ENCODE results near the gene MDN1. TPM values are rescaled to one million over a fixed set of nuclear protein-coding genes. Genes with fewer than 3 reads are reported as not detected.
"Not testable (repeated sequence)": the region's sequence is repeated elsewhere in the genome, so short reads cannot be mapped to it uniquely, and the experiment has no call there.

Gene MDN1
- total RNA-seq, 1 donor = 21.4 TPM

DNA sequence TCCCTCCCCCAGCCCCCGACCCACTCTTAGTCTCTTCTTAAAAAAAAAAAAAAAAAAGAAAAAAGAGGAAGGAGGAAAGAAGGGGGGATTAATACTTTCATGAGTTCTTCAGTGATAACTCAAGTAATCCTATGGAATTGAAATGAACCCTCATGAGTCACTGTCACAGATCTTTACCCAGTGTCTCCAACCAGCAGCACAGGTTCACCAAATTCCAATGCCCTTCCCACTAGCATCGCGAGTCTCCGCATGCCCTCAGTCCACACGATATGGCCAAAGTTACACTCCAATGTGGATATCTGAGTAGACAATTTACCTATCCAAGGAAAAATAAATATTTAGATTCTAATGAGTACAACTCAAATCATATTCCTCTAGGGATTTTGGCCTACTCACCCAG is 74.5 kb downstream of the MDN1 start:
- no peak for DNase-seq (ENCODE audit: insufficient read length, low spot score, missing footprints)
- TF ChIP-seq, protein P1, sequence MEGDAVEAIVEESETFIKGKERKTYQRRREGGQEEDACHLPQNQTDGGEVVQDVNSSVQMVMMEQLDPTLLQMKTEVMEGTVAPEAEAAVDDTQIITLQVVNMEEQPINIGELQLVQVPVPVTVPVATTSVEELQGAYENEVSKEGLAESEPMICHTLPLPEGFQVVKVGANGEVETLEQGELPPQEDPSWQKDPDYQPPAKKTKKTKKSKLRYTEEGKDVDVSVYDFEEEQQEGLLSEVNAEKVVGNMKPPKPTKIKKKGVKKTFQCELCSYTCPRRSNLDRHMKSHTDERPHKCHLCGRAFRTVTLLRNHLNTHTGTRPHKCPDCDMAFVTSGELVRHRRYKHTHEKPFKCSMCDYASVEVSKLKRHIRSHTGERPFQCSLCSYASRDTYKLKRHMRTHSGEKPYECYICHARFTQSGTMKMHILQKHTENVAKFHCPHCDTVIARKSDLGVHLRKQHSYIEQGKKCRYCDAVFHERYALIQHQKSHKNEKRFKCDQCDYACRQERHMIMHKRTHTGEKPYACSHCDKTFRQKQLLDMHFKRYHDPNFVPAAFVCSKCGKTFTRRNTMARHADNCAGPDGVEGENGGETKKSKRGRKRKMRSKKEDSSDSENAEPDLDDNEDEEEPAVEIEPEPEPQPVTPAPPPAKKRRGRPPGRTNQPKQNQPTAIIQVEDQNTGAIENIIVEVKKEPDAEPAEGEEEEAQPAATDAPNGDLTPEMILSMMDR (IDR thresholded peaks at IDR 0.05; ENCODE audit: extremely low read depth, low read depth, low read length) = no peak
- no peak overlapping the region for H3K4me3 ChIP-seq (ENCODE audit: insufficient read depth, low read length)
- peaks cover 24% of the 10 kb centered on the region for H3K36me3 ChIP-seq (ENCODE audit: insufficient read depth, low read length)
- H3K9me3 ChIP-seq (ENCODE audit: low read depth, low read length) = no peaks in the 10 kb centered on the region
- H3K4me1 ChIP-seq (ENCODE audit: insufficient read depth, low read length) = no peaks in the 10 kb centered on the region
- H3K27me3 ChIP-seq (ENCODE audit: insufficient read depth, low read length) = no peaks in the 10 kb centered on the region
- no peaks in the 10 kb centered on the region for H3K79me2 ChIP-seq (ENCODE audit: insufficient read depth, low read length)
- no peak overlapping the region for H3K4me2 ChIP-seq (ENCODE audit: insufficient read depth, low read length)
- no peak overlapping the region for H3K27ac ChIP-seq (ENCODE audit: low read depth, low read length)
- no peak overlapping the region for H2AFZ ChIP-seq (ENCODE audit: low read length)
- H4K20me1 ChIP-seq (ENCODE audit: insufficient read depth, low read length) = no peaks in the 10 kb centered on the region

DNA sequence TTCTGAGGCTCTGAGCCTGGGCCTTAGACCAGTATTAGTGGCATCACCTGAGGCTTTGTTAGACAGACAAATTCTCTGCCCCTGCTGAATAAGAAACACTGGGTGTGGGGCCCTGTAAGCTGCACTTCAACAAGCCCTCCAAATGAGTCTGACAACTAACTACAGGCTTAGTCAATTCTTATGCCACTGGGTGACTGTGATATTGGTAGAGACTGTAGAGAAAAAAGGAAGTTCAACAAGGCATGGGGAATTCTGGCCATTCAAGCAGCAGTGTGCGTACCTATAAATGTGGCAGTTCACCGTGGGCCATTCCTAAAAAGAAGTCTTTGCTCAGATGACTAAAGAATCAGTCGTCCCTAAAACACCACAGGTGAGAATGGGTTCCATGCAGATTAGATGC is 82.7 kb downstream of the MDN1 start:
- H3K27ac ChIP-seq (ENCODE audit: low read depth, low read length) = no peak overlapping the region
- H3K4me1 ChIP-seq (ENCODE audit: insufficient read depth, low read length) = no peaks in the 10 kb centered on the region
- no peaks in the 10 kb centered on the region for H3K27me3 ChIP-seq (ENCODE audit: insufficient read depth, low read length)
- no peaks in the 10 kb centered on the region for H4K20me1 ChIP-seq (ENCODE audit: insufficient read depth, low read length)
- no peak overlapping the region for H3K4me3 ChIP-seq (ENCODE audit: insufficient read depth, low read length)
- no peak overlapping the region for H2AFZ ChIP-seq (ENCODE audit: low read length)
- H3K79me2 ChIP-seq (ENCODE audit: insufficient read depth, low read length) = no peaks in the 10 kb centered on the region
- TF ChIP-seq, protein P1 (IDR thresholded peaks at IDR 0.05; ENCODE audit: extremely low read depth, low read depth, low read length) = no peak
- DNase-seq (ENCODE audit: insufficient read length, low spot score, missing footprints) = no peak
- peaks cover 20% of the 10 kb centered on the region for H3K36me3 ChIP-seq (ENCODE audit: insufficient read depth, low read length)
- no peak overlapping the region for H3K4me2 ChIP-seq (ENCODE audit: insufficient read depth, low read length)
- no peaks in the 10 kb centered on the region for H3K9me3 ChIP-seq (ENCODE audit: low read depth, low read length)

DNA sequence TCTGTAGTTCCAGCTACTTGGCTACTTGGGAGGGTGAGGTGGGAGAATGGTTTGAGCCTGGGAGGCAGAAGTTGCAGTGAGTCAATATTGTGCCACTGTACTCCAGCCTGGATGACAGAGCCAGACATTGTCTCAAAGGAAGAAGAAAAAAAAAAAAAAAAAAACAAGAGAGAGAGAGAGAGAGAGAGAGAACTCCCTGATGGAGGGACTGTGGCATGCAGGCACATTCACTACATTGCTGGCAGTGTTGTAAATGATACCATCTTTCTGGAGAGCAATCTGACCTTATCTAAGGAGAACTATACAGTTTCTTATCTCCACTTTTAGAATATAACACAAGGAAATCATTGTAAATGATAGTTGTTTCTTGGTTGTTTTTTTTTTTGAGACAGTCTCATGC is 85.1 kb downstream of the MDN1 start:
- Histone ChIP-seq H3K79me2 (ENCODE audit: insufficient read depth, low read length) (no peaks in the 10 kb centered on the region), H4K20me1 (ENCODE audit: insufficient read depth, low read length) (no peaks in the 10 kb centered on the region), H2AFZ (ENCODE audit: low read length) (no peak overlapping the region), H3K27me3 (ENCODE audit: insufficient read depth, low read length) (no peaks in the 10 kb centered on the region), H3K9me3 (ENCODE audit: low read depth, low read length) (no peaks in the 10 kb centered on the region), H3K4me2 (ENCODE audit: insufficient read depth, low read length) (no peak overlapping the region), H3K27ac (ENCODE audit: low read depth, low read length) (no peak overlapping the region), H3K4me3 (ENCODE audit: insufficient read depth, low read length) (no peak overlapping the region), H3K36me3 (ENCODE audit: insufficient read depth, low read length) (peaks cover 26% of the 10 kb centered on the region), H3K4me1 (ENCODE audit: insufficient read depth, low read length) (no peaks in the 10 kb centered on the region)
- DNase-seq (ENCODE audit: insufficient read length, low spot score, missing footprints) = no peak
- TF ChIP-seq, protein P1 (IDR thresholded peaks at IDR 0.05; ENCODE audit: extremely low read depth, low read depth, low read length) = no peak

DNA sequence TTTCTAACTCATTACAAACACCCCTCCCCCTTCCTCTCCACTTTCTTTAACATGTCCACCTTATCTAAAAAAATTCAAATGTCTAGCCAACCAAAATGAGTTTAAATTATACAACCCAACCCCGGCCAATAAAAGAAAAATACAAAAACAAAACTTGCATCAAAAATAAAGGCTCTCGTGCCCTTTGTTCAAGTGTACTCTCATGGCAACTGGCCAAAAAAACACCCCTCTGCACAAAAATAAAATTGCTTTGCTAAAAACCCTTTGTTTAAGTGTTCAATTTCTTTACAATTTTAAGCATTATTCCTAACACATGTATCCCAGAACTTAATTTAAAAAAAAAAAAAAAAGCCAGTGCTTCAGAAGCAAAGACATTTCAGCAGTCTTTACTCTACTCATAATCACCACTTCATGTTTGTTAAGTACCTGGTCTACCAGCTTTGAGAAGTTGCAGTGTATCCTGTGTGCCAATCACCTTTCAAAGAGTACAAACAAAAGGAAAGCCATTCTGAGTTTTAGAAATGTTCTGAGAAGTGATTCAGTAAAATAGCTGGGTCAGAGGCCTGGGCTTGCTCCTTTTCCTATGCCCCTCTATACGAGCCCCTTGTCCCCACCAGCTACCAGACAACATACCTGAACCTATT is 87.5 kb downstream of the MDN1 start:
- DNase-seq (ENCODE audit: insufficient read length, low spot score, missing footprints) = no peak
- no peak overlapping the region for H3K4me3 ChIP-seq (ENCODE audit: insufficient read depth, low read length)
- H3K36me3 ChIP-seq (ENCODE audit: insufficient read depth, low read length) = peaks cover 47% of the 10 kb centered on the region
- H3K79me2 ChIP-seq (ENCODE audit: insufficient read depth, low read length) = no peaks in the 10 kb centered on the region
- no peaks in the 10 kb centered on the region for H3K4me1 ChIP-seq (ENCODE audit: insufficient read depth, low read length)
- H3K4me2 ChIP-seq (ENCODE audit: insufficient read depth, low read length) = no peak overlapping the region
- H3K27me3 ChIP-seq (ENCODE audit: insufficient read depth, low read length) = no peaks in the 10 kb centered on the region
- TF ChIP-seq, protein P1 (IDR thresholded peaks at IDR 0.05; ENCODE audit: extremely low read depth, low read depth, low read length) = no peak
- no peaks in the 10 kb centered on the region for H4K20me1 ChIP-seq (ENCODE audit: insufficient read depth, low read length)
- H2AFZ ChIP-seq (ENCODE audit: low read length) = no peak overlapping the region
- H3K9me3 ChIP-seq (ENCODE audit: low read depth, low read length) = no peaks in the 10 kb centered on the region
- H3K27ac ChIP-seq (ENCODE audit: low read depth, low read length) = no peak overlapping the region

DNA sequence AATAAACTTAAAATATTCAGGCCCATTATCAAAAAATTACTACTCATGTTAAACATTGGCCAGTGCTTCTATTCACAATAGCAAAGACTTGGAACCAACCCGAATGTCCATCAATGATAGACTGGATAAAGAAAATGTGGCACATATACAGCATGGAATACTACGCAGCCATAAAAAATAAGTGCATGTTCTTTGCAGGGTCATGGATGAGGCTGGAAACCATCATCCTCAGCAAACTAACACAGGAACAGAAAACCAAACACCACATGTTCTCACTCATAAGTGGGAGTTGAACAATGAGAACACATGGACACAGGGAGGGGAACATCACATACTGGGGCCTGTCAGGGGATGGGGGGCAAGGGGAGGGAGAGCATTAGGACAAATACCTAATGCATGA is 88.3 kb downstream of the MDN1 start:
- not testable (repeated sequence) for H3K27ac ChIP-seq (ENCODE audit: low read depth, low read length); H3K4me2 ChIP-seq (ENCODE audit: insufficient read depth, low read length); H3K27me3 ChIP-seq (ENCODE audit: insufficient read depth, low read length); H2AFZ ChIP-seq (ENCODE audit: low read length); H3K4me3 ChIP-seq (ENCODE audit: insufficient read depth, low read length); H3K9me3 ChIP-seq (ENCODE audit: low read depth, low read length); DNase-seq (ENCODE audit: insufficient read length, low spot score, missing footprints); H3K4me1 ChIP-seq (ENCODE audit: insufficient read depth, low read length); H4K20me1 ChIP-seq (ENCODE audit: insufficient read depth, low read length); H3K79me2 ChIP-seq (ENCODE audit: insufficient read depth, low read length)
- H3K36me3 ChIP-seq (ENCODE audit: insufficient read depth, low read length) = peaks cover 45% of the 10 kb centered on the region

Data from osteoblast (primary cell).